Embryonic facial prominence (tissue), 1 donor: ENCODE measurements around the gene CNGA4.
"Not testable (repeated sequence)": the region's sequence is repeated elsewhere in the genome, so short reads cannot be mapped to it uniquely, and the experiment has no call there.

ENCODE experiments used
- DNase-seq: peaks from one replicate; pipeline ENCODE4 v3.0.0-alpha.2; 2016; ENCODE audit errors: extremely low spot score

CNGA4 gene

DNA sequence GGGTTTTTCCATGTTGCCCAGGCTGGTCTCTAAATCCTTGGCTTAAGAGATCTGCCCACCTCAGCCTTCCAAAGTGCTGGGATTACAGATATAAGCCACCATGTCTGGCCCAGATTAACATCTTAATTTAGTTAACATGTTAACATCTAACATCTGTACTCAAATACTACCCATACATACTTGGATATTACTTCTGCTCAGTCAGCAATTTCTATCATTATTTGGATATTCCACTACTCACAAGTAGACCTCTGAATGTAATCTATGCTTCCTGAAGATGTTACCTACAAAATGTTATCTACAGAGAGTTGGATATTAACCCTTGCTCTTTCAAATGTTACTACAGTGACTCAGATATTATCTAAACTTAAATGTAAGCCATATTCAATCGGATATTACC is 24.8 kb downstream of the CNGA4 start:
- DNase-seq, result no peak

DNA sequence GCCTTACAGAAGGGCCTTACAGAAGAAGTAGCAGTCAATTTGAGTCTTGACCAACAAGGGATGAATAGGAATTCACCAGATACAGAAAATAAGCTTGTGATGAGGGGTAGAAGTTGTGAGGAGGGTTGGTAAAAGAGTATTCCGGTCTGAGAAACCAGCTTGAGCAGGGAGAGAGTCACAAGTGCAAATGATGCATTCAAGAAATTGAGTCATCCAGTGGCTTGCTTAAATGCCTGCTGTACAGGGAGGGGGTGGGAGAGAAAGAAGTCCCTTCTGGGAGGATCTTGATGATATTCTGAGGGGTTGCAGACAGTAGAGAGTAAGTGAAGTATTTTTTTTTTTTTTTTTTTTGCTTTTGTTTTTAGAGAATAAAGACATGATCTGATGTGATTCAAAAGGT is 29.9 kb downstream of the CNGA4 start:
- no peak for DNase-seq

DNA sequence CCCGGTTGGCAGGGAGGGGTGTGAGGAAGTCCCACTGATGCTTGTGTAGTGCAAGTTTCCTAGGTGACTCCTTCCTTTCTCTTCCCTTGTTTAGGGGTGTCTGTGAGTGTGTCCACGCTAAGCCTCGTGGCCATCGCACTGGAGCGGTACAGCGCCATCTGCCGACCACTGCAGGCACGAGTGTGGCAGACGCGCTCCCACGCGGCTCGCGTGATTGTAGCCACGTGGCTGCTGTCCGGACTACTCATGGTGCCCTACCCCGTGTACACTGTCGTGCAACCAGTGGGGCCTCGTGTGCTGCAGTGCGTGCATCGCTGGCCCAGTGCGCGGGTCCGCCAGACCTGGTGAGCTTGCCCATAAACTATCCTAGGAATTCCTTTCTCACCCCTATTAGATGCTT is 31.1 kb downstream of the CNGA4 start:
- DNase-seq, result no peak

DNA sequence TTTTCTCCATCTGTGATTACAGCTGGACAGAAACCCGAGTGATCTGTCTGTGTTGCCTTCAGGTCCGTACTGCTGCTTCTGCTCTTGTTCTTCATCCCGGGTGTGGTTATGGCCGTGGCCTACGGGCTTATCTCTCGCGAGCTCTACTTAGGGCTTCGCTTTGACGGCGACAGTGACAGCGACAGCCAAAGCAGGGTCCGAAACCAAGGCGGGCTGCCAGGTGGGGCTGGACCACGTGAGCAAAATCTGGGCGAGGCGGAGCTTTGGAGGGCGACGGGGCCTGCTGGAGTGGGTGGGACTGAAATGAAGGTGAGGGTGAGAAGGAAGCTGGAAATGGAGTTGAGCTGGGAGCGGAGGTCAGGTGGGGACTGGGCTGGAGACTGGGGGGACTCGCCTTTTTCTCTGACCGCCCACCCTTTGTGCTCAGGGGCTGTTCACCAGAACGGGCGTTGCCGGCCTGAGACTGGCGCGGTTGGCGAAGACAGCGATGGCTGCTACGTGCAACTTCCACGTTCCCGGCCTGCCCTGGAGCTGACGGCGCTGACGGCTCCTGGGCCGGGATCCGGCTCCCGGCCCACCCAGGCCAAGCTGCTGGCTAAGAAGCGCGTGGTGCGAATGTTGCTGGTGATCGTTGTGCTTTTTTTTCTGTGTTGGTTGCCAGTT is 31.8 kb downstream of the CNGA4 start:
- no peak for DNase-seq

DNA sequence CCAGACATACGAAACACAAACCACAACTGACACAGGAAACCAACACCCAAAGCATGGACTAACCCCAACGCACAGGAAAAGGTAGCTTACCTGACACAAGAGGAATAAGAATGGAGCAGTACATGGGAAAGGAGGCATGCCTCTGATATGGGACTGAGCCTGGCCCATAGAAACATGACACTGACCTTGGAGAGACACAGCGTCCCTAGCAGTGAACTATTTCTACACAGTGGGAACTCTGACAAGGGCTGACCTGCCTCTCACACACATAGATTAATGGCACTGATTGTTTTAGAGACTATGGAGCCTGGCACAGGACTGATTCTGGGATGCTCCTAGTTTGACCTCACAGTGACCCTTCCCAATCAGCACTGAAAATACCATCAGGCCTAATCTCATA is 32.7 kb downstream of the CNGA4 start:
- DNase-seq, result no peak

DNA sequence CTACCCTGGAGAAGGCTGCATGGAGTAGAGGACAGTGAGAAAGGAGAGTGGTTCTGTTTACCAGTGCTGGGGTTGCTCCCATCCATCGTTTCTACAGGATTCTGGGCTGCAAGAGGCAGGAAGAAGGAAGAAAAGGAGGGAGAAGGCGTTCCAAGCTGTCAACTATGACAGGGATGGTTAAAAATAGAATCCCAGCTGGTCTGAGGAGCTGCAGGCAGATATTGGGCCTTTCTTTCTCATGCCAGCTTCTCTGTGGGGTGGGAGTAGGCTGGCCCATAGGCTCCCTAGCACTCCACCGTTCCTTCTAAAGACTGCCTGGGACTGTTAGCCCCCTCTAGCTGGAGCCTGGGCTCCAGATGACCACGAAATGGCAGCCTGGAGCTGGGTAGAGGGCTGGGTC is 34.3 kb downstream of the CNGA4 start:
- DNase-seq, result no peak

DNA sequence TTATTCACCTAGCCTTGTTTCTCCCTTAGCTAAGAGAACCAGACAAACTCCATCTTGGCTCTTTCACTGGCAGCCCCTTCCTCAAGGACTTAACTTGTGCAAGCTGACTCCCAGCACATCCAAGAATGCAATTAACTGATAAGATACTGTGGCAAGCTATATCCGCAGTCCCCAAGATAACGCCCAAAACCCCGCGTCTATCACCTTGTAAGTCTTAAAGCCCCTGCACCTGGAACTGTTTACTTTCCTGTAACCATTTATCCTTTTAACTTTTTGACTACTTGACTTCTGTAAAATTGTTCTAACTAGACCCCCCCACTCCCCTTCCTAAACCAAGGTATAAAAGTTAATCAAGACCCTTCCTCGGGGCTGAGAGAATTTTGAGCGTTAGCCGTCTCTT is 41.9 kb downstream of the CNGA4 start:
- DNase-seq, result not testable (repeated sequence)

DNA sequence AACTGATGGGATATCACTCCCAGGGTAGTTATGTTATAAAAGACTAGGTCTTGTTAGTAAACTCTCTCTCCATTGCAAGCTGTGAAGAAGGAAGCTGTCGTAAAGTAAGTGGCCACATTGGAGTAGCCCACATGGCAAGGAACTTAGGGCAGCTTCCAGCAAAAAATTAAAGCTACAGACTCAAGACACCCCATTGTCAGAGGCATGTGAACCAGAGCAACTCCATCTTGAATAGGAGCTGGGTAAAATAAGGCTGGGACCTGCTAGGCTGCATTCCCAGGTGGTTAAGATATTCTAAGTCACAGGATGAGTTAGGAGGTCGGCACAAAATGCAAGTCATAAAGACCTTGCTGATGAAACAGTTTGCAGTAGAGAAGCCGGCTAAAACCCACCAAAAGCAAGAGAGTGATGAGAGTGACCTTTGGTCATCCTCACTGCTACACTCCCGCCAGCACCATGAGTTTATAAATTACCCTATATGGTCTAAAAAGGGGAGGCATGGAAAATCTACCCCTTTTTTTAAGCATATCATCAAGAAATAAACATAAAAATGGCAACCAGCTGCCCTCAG is 44.6 kb downstream of the CNGA4 start:
- no peak for DNase-seq

DNA sequence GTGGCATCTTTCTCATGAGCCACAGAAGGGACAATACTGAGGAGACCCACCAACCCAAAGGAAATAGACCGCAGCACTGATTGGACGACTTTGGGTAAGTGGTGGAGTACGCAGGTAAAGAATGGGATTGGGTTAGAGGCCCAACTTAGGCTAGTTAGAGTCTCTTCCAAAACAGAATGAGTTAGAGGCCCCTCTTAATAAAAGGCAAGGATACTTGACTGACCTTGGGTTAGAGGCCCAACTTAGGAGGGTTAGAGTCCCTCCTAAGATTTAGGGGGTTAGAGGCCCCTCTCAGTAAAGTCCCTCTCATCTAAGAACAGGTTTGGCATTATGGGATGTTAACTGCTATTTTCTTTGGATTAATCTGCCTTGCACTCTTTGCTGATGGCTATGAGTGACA is 45.4 kb downstream of the CNGA4 start:
- DNase-seq, result no peak

DNA sequence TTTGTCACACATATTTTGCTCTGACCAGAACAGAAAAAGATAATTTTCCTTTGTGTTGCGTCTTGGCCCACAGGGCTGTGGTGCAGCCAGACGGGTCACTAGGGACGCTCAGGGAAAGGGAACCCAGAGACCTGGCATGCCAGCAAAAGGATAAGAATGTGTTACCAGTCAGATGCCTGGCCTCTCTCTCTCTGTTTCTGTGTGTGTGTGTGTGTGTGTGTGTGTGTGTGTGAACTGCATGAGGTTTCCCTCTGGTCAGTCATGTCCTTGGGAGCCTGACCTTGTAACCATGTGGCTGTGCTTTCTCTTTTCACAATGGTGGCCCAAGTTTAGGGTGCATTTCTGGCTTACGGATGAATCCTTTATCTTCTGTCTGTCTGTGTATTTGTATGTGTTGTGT is 46.1 kb downstream of the CNGA4 start:
- no peak for DNase-seq
